Epithelial cell of esophagus (primary cell): ENCODE data around the gene SHKBP1.
"Not testable (repeated sequence)": the region's sequence is repeated elsewhere in the genome, so short reads cannot be mapped to it uniquely, and the experiment has no call there.

ENCODE experiments used
- DNase-seq: peaks from one replicate; pipeline ENCODE4 v3.0.0; 2010; ENCODE audit warnings: low read depth
- H3K4me3 ChIP-seq: 2 replicates; pipeline ENCODE4 v1.5.1; 2011; ENCODE audit warnings: mild to moderate bottlenecking, low read length, control low read depth
- CTCF ChIP-seq: IDR thresholded peaks from 2 replicates; pipeline ENCODE4 v1.5.1; 2011; ENCODE audit warnings: low read depth, mild to moderate bottlenecking, low read length, control low read depth, inconsistent platforms; ENCODE audit not compliant: insufficient read depth; ENCODE audit errors: missing control alignments

SHKBP1 gene

GRCh38 chr19:40533508-40533907, 43.2 kb upstream of the SHKBP1 start:
- no peak for DNase-seq
- TF ChIP-seq CTCF: peak; percentile 23

GRCh38 chr19:40534148-40534547, 42.5 kb upstream of the SHKBP1 start:
- no peak overlapping the region for H3K4me3 ChIP-seq
- DNase-seq: no peak
- no peak for TF ChIP-seq CTCF

More at GRCh38 chr19:40533508-40533907, 43.2 kb upstream of the SHKBP1 start:
- no peak overlapping the region for H3K4me3 ChIP-seq

GRCh38 chr19:40539070-40539469, 37.6 kb upstream of the SHKBP1 start:
- H3K4me3 ChIP-seq: no peak overlapping the region
- DNase-seq: peak; percentile 24
- TF ChIP-seq CTCF: no peak

- no peak for DNase-seq
- TF ChIP-seq CTCF: no peak
- H3K4me3 ChIP-seq: no peak overlapping the region
These were observed 34.3 kb upstream of the SHKBP1 start for GRCh38 chr19:40542202-40542859.

GRCh38 chr19:40543029-40543597, 33.6 kb upstream of the SHKBP1 start:
- TF ChIP-seq CTCF: no peak
- DNase-seq: no peak
- no peak overlapping the region for H3K4me3 ChIP-seq

- not testable (repeated sequence) for H3K4me3 ChIP-seq, DNase-seq
These were observed 30.4 kb upstream of the SHKBP1 start for GRCh38 chr19:40546153-40546841.

- DNase-seq: not testable (repeated sequence)
These were observed 29.5 kb upstream of the SHKBP1 start for GRCh38 chr19:40547190-40547589.

GRCh38 chr19:40547836-40548235, 28.8 kb upstream of the SHKBP1 start:
- no peak for DNase-seq
- TF ChIP-seq CTCF: no peak
- H3K4me3 ChIP-seq: no peak overlapping the region

More at GRCh38 chr19:40547190-40547589, 29.5 kb upstream of the SHKBP1 start:
- H3K4me3 ChIP-seq: not testable (repeated sequence)
